ENCODE measurements around the gene NCKAP5. TPM values are rescaled to one million over a fixed set of nuclear protein-coding genes. Genes with fewer than 3 reads are reported as not detected.
A peak's percentile ranks its signal among the peaks of the same experiment; 100 is the strongest.

Gene NCKAP5
- total RNA-seq, 1 experiment from 2014 or later: 3.2 TPM

DNA sequence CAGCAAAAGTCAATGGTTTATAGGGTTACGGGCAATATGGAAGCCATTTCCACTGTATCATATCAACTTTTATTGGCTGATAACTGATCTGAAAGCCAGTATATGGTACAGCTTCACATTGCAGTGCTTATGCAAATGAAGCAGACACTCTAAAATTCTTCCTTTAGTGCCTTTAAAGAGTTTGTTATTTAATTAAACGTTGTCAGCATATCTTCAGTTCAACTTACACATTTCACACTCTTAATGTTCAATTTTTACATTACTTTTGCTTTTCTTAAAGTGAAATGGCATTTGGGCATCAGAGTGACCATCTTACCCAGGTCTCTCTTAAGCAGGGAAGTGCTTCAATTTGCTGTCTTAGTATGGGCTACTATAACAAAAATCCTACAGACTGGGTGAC, 420.1 kb downstream of the NCKAP5 start:
- Histone ChIP-seq H2AFZ (ENCODE audit: low read length) (no peak overlapping the region), H4K20me1 (ENCODE audit: low read length) (no peaks in the 10 kb centered on the region), H3K79me2 (ENCODE audit: low read length) (no peaks in the 10 kb centered on the region), H3K36me3 (ENCODE audit: low read depth, low read length) (no peaks in the 10 kb centered on the region), H3K4me2 (ENCODE audit: low read length) (no peak overlapping the region), H3K9ac (ENCODE audit: low read length) (no peak overlapping the region), H3K27me3 (ENCODE audit: low read length) (no peaks in the 10 kb centered on the region), H3K9me3 (ENCODE audit: low read length) (no peaks in the 10 kb centered on the region), H3F3A (ENCODE audit: low read length, unreplicated experiment) (no peaks in the 10 kb centered on the region), H3K4me3 (ENCODE audit: low read length) (no peak overlapping the region), H3K4me1 (ENCODE audit: insufficient read depth, low read length) (peaks cover 12% of the 10 kb centered on the region; the same call in 1 of the 2 replicates), H3K27ac (ENCODE audit: low read length) (no peak overlapping the region), H3K9me2 (replicated peaks; ENCODE audit: low read length) (no peaks in the 10 kb centered on the region)
- ChIA-PET CTCF (interaction anchor here (0.7 to 1.0 kb wide), 2 partner anchors 696 to 733 kb away, joined by 3 to 4 read pairs; no protein-coding TSS in a partner anchor), POLR2A (ENCODE audit: unreplicated experiment) (no interaction called here)
- ATAC-seq (no peak), DNase-seq (no peak)
- BruUV-seq (replicated peaks): no TSS peak
- TF ChIP-seq EZH2 (IDR thresholded peaks at IDR 0.05; ENCODE audit: low read length, unreplicated experiment) (no peak), CTCF (conservative IDR thresholded peaks at IDR 0.05; ENCODE audit: low read depth, low read length) (no peak), EZH2phosphoT487 (IDR thresholded peaks at IDR 0.05; ENCODE audit: borderline replicate concordance, low read length) (no peak)
- intact Hi-C loops (cut with micrococcal nuclease): loop anchor here (10.0 kb wide), 2 partner anchors 343 to 883 kb away; no protein-coding TSS in a partner anchor

DNA sequence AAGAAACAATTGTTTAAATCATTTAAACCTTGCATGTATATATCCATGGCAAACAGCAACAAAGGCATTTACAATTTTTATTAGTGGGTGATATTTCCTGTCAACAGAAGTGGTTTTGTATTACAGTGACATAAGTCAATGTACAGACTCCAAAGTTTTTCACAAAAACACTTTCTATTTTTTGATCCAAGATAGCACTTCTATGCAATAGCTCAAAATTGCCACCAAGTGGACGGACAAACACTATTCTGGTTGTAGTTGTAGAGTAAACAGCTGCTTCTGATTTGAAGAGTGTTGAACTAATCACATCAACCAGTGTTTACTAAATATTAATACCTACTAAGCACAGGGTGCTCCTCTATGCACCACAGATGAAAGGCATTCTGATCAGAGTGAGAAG, 421.4 kb downstream of the NCKAP5 start:
- ChIA-PET POLR2A (ENCODE audit: unreplicated experiment) (interaction anchor here (0.5 kb wide), 2 partner anchors 10 to 879 kb away, joined by 3 read pairs; no protein-coding TSS in a partner anchor), CTCF (interaction anchor here (0.6 to 1.1 kb wide), 5 partner anchors 24 to 798 kb away, joined by 3 to 8 read pairs (median 4); no protein-coding TSS in a partner anchor)
- ATAC-seq (peak; percentile 83), DNase-seq (peak; percentile 55)
- Histone ChIP-seq H3K9me3 (ENCODE audit: low read length) (no peaks in the 10 kb centered on the region), H4K20me1 (ENCODE audit: low read length) (no peaks in the 10 kb centered on the region), H3K9me2 (replicated peaks; ENCODE audit: low read length) (no peaks in the 10 kb centered on the region), H3K27ac (ENCODE audit: low read length) (no peak overlapping the region), H3K4me2 (ENCODE audit: low read length) (no peak overlapping the region), H3F3A (ENCODE audit: low read length, unreplicated experiment) (no peaks in the 10 kb centered on the region), H3K4me3 (ENCODE audit: low read length) (no peak overlapping the region), H3K27me3 (ENCODE audit: low read length) (no peaks in the 10 kb centered on the region), H3K9ac (ENCODE audit: low read length) (no peak overlapping the region), H3K36me3 (ENCODE audit: low read depth, low read length) (no peaks in the 10 kb centered on the region), H2AFZ (ENCODE audit: low read length) (no peak overlapping the region), H3K4me1 (ENCODE audit: insufficient read depth, low read length) (peaks cover 12% of the 10 kb centered on the region; the same call in 1 of the 2 replicates), H3K79me2 (ENCODE audit: low read length) (no peaks in the 10 kb centered on the region)
- no TSS peak for BruUV-seq (replicated peaks)
- TF ChIP-seq EZH2 (IDR thresholded peaks at IDR 0.05; ENCODE audit: low read length, unreplicated experiment): no peak
- peak; percentile 57 for TF ChIP-seq CTCF (conservative IDR thresholded peaks at IDR 0.05; ENCODE audit: low read depth, low read length)
- no peak for TF ChIP-seq EZH2phosphoT487 (IDR thresholded peaks at IDR 0.05; ENCODE audit: borderline replicate concordance, low read length)
- intact Hi-C loops (cut with micrococcal nuclease): loop anchor here (1.0 to 10.0 kb wide), 5 partner anchors 342 to 882 kb away; partner anchors contain the start of gene LYPD1

DNA sequence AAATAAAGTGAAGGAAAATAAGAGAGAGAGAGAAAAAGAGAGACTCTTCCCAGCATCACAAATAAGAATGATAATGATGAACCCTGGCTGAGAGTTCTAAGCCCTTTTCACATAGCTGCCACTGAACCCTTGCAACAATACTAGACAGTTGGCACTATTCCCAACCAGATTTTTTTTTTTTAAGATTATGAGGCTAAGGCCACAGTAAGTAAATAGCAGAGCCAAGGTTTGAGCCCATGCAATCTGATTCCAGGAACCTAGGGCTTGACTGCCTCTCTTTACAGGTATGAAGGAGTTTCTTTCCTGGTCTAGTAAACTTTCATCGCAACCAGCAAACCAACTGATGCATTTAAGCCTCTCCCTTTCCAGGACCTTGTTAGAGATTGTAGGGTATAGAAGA, 424.6 kb downstream of the NCKAP5 start:
- H3K4me2 ChIP-seq (ENCODE audit: low read length): no peak overlapping the region
- H3K36me3 ChIP-seq (ENCODE audit: low read depth, low read length): no peaks in the 10 kb centered on the region
- BruUV-seq (replicated peaks): no TSS peak
- peaks cover 30% of the 10 kb centered on the region for H3K4me1 ChIP-seq (ENCODE audit: insufficient read depth, low read length)
- CTCF ChIA-PET: no interaction called here
- ATAC-seq: no peak
- POLR2A ChIA-PET (ENCODE audit: unreplicated experiment): no interaction called here
- H3F3A ChIP-seq (ENCODE audit: low read length, unreplicated experiment): no peaks in the 10 kb centered on the region
- no peaks in the 10 kb centered on the region for H3K9me2 ChIP-seq (replicated peaks; ENCODE audit: low read length)
- TF ChIP-seq EZH2 (IDR thresholded peaks at IDR 0.05; ENCODE audit: low read length, unreplicated experiment): no peak
- no peak for TF ChIP-seq EZH2phosphoT487 (IDR thresholded peaks at IDR 0.05; ENCODE audit: borderline replicate concordance, low read length)
- no peak for TF ChIP-seq CTCF (conservative IDR thresholded peaks at IDR 0.05; ENCODE audit: low read depth, low read length)
- no peaks in the 10 kb centered on the region for H3K79me2 ChIP-seq (ENCODE audit: low read length)
- no peaks in the 10 kb centered on the region for H3K27me3 ChIP-seq (ENCODE audit: low read length)
- no peaks in the 10 kb centered on the region for H3K9me3 ChIP-seq (ENCODE audit: low read length)
- peak; percentile 37 for DNase-seq
- intact Hi-C loops (cut with micrococcal nuclease): loop anchor here (10.0 kb wide), 2 partner anchors 339 to 879 kb away; no protein-coding TSS in a partner anchor
- H3K27ac ChIP-seq (ENCODE audit: low read length): no peak overlapping the region
- no peak overlapping the region for H3K4me3 ChIP-seq (ENCODE audit: low read length)
- no peak overlapping the region for H3K9ac ChIP-seq (ENCODE audit: low read length)
- H4K20me1 ChIP-seq (ENCODE audit: low read length): no peaks in the 10 kb centered on the region
- no peak overlapping the region for H2AFZ ChIP-seq (ENCODE audit: low read length)

Measured in PC-3 (cell line).